ENCODE measurements around the gene STEAP1B. TPM values are rescaled to one million over a fixed set of nuclear protein-coding genes. Genes with fewer than 3 reads are reported as not detected.

Gene STEAP1B
- total RNA-seq, 1 donor: 1.8 TPM

- Histone ChIP-seq H3K27me3 (ENCODE audit: insufficient read depth, low read length) (no peaks in the 10 kb centered on the region), H3K9me3 (ENCODE audit: low read depth, low read length) (no peaks in the 10 kb centered on the region), H3K4me1 (ENCODE audit: insufficient read depth, low read length) (peaks cover 13% of the 10 kb centered on the region), H3K4me3 (ENCODE audit: low read length) (no peak overlapping the region)
Measured at GRCh38 chr7:22481726-22482125, 18.3 kb downstream of the STEAP1B start.

DNA sequence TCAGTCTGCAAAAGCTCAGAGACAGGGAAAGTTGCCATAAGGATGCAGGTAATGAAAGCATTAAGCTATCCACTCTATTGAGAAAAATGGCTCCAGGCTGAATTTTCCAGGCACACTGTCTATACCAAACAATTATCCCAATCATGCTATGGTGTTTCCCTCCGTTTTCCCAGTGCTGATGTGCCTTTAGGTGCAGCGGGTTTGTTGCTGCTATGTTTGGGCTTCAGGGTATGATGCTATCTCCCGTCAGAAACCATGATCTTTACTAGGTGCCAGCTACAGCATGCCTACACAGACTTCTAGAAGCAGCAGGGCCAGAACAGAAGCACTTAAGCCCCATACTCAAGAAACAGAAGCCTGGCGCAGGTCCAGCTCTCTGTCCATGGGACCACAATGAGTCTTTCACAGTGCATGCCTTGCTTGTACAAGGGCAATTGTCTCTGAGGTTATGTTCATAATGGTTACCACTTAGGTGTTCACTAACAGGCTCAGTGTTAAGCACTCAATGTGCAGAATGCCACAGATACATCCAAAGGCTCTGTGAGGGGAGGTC, 19.4 kb downstream of the STEAP1B start:
- H3K9me3 ChIP-seq (ENCODE audit: low read depth, low read length): no peaks in the 10 kb centered on the region
- H3K4me3 ChIP-seq (ENCODE audit: low read length): no peak overlapping the region
- peaks cover 13% of the 10 kb centered on the region for H3K4me1 ChIP-seq (ENCODE audit: insufficient read depth, low read length)
- H3K27me3 ChIP-seq (ENCODE audit: insufficient read depth, low read length): no peaks in the 10 kb centered on the region

- no peak overlapping the region for H3K4me3 ChIP-seq (ENCODE audit: low read length)
- H3K9me3 ChIP-seq (ENCODE audit: low read depth, low read length): no peaks in the 10 kb centered on the region
- peaks cover 13% of the 10 kb centered on the region for H3K4me1 ChIP-seq (ENCODE audit: insufficient read depth, low read length)
- no peaks in the 10 kb centered on the region for H3K27me3 ChIP-seq (ENCODE audit: insufficient read depth, low read length)
Measured at GRCh38 chr7:22477876-22478450, 22.0 kb downstream of the STEAP1B start.

DNA sequence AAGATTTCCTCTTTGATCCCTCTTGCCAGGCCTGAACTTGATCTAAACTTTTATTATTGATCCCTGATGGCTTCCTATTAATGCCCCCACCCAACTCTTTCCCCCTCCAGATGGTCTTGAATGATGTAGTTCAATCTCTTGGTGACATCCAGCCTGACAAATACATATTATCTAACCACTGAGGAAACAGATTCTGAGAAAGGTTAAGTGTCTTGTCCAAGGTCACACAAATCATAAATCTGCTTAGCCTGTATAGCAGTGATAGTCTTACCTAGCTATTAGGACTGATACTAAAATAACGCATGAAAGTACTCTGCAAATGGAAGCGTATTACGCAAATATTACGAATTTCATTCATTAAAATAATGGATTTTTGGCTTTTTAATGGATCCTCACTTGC, 22.7 kb downstream of the STEAP1B start:
- Histone ChIP-seq H3K4me3 (ENCODE audit: low read length) (no peak overlapping the region), H3K27me3 (ENCODE audit: insufficient read depth, low read length) (no peaks in the 10 kb centered on the region), H3K9me3 (ENCODE audit: low read depth, low read length) (no peaks in the 10 kb centered on the region), H3K4me1 (ENCODE audit: insufficient read depth, low read length) (peaks cover 12% of the 10 kb centered on the region)

GRCh38 chr7:22476824-22477223, 23.2 kb downstream of the STEAP1B start:
- Histone ChIP-seq H3K4me3 (ENCODE audit: low read length) (no peak overlapping the region), H3K9me3 (ENCODE audit: low read depth, low read length) (no peaks in the 10 kb centered on the region), H3K27me3 (ENCODE audit: insufficient read depth, low read length) (no peaks in the 10 kb centered on the region)

DNA sequence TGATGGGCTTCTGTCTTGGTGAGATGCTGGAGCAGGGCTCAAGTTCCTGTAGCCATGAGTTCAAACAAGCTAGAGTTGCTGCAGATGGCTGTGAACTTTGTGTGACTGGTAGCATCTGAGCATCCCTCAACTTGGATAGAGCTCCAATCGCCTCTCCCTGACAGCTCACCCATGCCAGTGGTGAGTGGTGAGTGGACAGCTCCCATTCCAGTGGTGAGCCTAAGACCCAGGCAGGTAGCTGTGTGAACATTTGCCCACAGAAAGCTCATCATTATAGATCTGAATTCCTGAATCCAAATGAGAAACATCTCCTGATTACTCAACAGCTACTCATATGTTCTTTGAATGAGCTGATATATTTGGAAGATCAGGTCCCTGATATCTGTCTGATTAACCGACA, 25.3 kb downstream of the STEAP1B start:
- no peaks in the 10 kb centered on the region for H3K4me1 ChIP-seq (ENCODE audit: insufficient read depth, low read length)
- no peaks in the 10 kb centered on the region for H3K27me3 ChIP-seq (ENCODE audit: insufficient read depth, low read length)
- no peak overlapping the region for H3K4me3 ChIP-seq (ENCODE audit: low read length)
- H3K9me3 ChIP-seq (ENCODE audit: low read depth, low read length): no peaks in the 10 kb centered on the region

More at GRCh38 chr7:22476824-22477223, 23.2 kb downstream of the STEAP1B start:
- peaks cover 8% of the 10 kb centered on the region for H3K4me1 ChIP-seq (ENCODE audit: insufficient read depth, low read length)

DNA sequence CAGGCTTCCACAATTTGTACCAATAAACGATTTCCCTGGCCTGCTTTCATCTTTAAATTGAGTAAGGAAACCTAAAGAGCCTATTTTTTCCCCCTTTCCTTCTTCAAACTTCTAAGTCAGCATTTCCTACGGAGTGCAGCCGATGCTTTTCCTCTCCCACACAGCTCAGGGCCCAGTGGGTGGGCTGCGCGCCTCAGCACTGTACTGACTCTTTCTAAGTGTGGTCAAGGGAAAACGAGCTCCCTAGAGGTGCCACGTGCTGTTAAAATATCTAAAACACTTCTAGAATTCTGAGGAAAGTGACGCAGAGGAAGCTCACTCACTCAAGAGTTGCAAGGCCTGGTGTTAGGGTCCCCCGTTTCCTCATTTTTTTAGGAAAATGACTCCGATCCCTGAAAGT, 29.0 kb downstream of the STEAP1B start:
- H3K27me3 ChIP-seq (ENCODE audit: insufficient read depth, low read length): no peaks in the 10 kb centered on the region
- H3K9me3 ChIP-seq (ENCODE audit: low read depth, low read length): no peaks in the 10 kb centered on the region
- H3K4me1 ChIP-seq (ENCODE audit: insufficient read depth, low read length): no peaks in the 10 kb centered on the region
- no peak overlapping the region for H3K4me3 ChIP-seq (ENCODE audit: low read length)

DNA sequence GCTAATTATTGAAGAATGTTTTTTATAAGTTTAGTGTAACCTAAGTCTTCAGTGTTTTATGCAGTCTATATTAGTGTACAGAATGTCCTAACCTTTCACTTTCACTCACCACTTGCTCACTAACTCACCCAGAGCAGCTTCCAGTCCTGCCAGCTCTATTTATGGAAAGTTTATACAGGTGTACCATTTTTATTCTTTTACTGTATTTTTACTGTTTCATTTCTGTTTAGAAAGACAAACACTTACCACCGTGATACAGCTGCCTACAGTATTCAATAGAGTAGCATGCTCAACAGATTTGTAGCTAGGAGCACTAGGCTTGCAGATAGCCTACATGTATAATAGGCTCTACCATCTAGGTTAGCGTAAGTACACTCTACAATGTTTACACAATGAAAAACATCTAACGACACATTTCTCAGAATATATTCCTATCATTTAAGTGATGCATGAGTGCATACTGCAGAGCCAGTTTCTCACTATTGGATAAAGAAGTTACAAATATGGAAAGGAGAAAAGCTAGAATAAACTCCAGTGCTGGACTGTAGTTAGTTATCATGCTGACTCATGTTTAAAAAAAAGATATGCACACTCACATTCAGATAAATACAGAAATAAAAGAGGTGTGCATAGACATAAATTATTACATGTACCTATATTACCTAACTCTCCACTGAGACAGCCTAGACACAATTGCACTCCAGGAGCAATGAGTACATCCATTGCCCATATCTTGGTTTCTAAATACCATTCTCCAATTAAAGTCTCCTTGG, 30.4 kb downstream of the STEAP1B start:
- no peaks in the 10 kb centered on the region for H3K27me3 ChIP-seq (ENCODE audit: insufficient read depth, low read length)
- no peaks in the 10 kb centered on the region for H3K4me1 ChIP-seq (ENCODE audit: insufficient read depth, low read length)
- no peaks in the 10 kb centered on the region for H3K9me3 ChIP-seq (ENCODE audit: low read depth, low read length)
- H3K4me3 ChIP-seq (ENCODE audit: low read length): no peak overlapping the region

DNA sequence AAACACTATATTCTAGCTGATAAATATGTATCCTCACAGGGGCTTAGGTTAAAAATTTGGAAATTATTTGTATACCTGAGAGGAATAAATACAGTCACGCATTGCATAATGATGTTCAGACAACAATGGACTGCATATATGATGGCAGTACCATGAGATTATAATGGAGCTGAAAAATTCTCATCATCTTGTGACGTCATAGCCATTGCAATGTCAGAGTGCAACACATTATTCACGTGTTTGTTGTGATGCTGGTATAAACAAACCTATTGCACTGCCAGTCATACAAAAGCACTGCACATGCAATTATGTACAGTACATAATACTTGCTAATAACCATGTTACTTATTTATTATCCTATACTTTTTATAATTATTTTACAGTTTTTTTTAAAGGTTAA, 31.4 kb downstream of the STEAP1B start:
- Histone ChIP-seq H3K4me3 (ENCODE audit: low read length) (no peak overlapping the region), H3K4me1 (ENCODE audit: insufficient read depth, low read length) (no peaks in the 10 kb centered on the region), H3K9me3 (ENCODE audit: low read depth, low read length) (no peaks in the 10 kb centered on the region), H3K27me3 (ENCODE audit: insufficient read depth, low read length) (no peaks in the 10 kb centered on the region)

- no peaks in the 10 kb centered on the region for H3K27me3 ChIP-seq (ENCODE audit: insufficient read depth, low read length)
- no peak overlapping the region for H3K4me3 ChIP-seq (ENCODE audit: low read length)
- no peaks in the 10 kb centered on the region for H3K4me1 ChIP-seq (ENCODE audit: insufficient read depth, low read length)
- H3K9me3 ChIP-seq (ENCODE audit: low read depth, low read length): no peaks in the 10 kb centered on the region
Measured at GRCh38 chr7:22464299-22464698, 35.7 kb downstream of the STEAP1B start.

- H3K9me3 ChIP-seq (ENCODE audit: low read depth, low read length): no peaks in the 10 kb centered on the region
- H3K27me3 ChIP-seq (ENCODE audit: insufficient read depth, low read length): no peaks in the 10 kb centered on the region
- H3K4me3 ChIP-seq (ENCODE audit: low read length): no peak overlapping the region
- H3K4me1 ChIP-seq (ENCODE audit: insufficient read depth, low read length): no peaks in the 10 kb centered on the region
Measured at GRCh38 chr7:22460363-22460988, 39.5 kb downstream of the STEAP1B start.

DNA sequence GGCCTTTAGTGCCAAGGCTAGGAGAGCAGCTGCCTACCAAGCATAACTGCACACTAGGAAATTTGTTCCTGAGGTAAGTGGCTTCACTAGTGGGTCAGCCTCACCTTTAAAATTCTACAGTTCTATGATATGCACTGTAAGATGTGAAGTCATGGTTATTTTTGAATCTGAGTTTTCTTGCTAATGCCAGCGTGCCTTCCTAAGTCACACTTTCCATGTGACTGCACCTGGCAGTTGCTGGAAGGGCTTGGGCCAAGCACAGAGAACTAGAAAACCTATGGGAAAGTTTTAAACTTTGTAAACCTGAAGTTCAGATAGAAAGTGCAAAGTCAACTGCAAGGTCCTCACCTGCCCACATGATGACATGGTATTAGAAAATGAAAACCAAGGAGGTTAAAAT, 42.5 kb downstream of the STEAP1B start:
- Histone ChIP-seq H3K4me1 (ENCODE audit: insufficient read depth, low read length) (no peaks in the 10 kb centered on the region), H3K9me3 (ENCODE audit: low read depth, low read length) (no peaks in the 10 kb centered on the region), H3K4me3 (ENCODE audit: low read length) (no peak overlapping the region), H3K27me3 (ENCODE audit: insufficient read depth, low read length) (peaks cover 7% of the 10 kb centered on the region)

DNA sequence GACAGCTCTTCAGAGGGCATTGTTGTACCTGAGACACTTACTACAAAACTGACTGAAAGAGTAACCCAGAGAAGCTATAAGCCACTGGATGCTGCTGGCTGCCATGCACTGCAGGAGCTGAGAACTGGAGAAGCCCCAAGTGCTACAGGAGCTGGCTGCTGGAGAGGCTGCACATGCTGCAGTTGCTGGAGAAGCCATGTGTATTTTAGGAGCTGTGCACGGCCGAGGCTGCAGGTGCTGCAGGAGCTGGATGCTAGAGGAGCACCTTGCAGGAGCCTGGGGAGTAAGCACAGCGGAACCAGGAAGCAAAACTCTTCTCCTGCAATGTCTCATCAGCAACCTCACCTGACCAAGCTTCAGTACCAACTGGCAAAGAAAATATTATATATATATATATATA, 45.5 kb downstream of the STEAP1B start:
- Histone ChIP-seq H3K4me1 (ENCODE audit: insufficient read depth, low read length) (no peaks in the 10 kb centered on the region), H3K27me3 (ENCODE audit: insufficient read depth, low read length) (peaks cover 17% of the 10 kb centered on the region)

GRCh38 chr7:22452960-22453558, 46.9 kb downstream of the STEAP1B start:
- H3K4me3 ChIP-seq (ENCODE audit: low read length): no peak overlapping the region

More for the DNA sequence above, 45.5 kb downstream of the STEAP1B start:
- H3K9me3 ChIP-seq (ENCODE audit: low read depth, low read length): no peaks in the 10 kb centered on the region
- no peak overlapping the region for H3K4me3 ChIP-seq (ENCODE audit: low read length)

More at GRCh38 chr7:22452960-22453558, 46.9 kb downstream of the STEAP1B start:
- Histone ChIP-seq H3K9me3 (ENCODE audit: low read depth, low read length) (no peaks in the 10 kb centered on the region), H3K27me3 (ENCODE audit: insufficient read depth, low read length) (peaks cover 17% of the 10 kb centered on the region), H3K4me1 (ENCODE audit: insufficient read depth, low read length) (no peaks in the 10 kb centered on the region)
